CD4-positive, alpha-beta T cell treated with Interleukin-12 subunit alpha and Interleukin-12 subunit beta, for 1 hour (primary cell): ENCODE results near the gene SH2D3A.
"Not testable (repeated sequence)": the region's sequence is repeated elsewhere in the genome, so short reads cannot be mapped to it uniquely, and the experiment has no call there.

ENCODE experiments used
- DNase-seq: peaks from one replicate; pipeline ENCODE4 v3.0.0-alpha.2; 2020

Gene SH2D3A

DNA sequence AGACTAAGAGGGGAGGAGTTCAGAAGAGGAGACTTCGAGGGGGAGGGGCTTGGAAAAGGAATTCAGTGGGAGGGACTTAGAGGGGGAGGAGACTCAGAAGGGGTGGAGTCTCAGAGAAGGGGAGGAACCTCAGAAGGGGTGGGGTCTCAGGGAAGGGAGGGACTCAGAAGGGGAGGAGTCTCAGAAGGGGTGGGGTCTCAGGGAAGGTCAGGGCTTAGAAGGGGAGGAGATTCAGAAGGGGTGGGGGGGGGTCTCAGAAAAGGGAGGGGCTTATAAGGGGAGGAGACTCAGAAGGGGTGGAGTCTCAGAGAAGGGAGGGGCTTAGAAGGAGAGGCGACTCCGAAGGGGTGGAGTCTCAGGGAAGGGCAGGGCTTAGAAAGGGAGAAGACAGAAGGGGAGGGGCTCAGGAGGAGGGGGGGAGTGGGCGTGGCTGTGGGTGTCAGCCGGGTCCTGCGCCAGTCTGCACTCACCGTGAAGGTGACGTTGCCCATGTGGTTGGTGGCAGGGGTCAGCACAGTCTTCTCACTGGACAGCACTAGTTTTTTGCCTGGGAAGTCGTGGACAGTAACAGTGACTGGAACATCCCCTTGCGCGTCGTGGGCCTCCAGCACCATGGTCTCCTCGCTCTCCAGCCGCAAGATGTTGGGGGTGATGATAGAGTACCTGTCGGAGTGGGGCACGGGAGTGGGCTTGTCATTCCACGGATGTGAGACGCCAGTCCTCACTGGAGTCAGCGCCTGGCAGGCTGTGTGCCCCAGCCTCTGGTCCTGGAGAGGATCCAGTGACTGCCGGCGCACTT lies 48.3 kb downstream of the SH2D3A start:
- DNase-seq, result peak; percentile 28

DNA sequence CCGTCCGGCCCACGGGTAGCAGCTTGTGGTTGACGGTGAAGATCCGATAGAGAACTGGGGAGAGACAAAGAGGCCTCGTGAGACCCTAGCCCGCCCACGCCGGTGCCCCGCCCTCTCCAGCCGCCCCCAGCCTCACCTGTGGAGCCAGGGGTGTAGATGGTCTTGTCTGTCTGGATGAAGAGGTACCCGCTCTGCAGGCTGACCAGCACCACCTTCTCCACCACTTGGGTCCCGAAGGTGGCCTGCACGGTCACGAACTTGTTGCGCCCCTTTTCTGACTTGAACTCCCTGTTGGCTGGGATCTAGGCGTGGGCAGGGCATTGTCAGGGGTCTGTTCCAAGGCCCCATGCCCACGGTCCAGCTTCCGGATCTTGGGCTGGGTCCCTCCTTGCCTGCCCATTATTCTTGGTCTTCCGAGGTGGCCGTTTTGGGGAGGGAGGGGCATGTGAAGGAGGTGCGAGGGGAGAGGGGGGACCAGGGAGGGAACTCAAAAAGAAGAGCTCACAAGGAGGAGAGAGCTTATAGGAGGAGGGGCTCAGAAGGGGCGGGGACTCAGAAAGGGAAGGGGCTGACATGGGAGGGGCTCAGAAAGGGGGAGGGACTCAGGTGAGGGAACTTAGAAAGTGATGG lies 49.0 kb downstream of the SH2D3A start:
- DNase-seq, result no peak

DNA sequence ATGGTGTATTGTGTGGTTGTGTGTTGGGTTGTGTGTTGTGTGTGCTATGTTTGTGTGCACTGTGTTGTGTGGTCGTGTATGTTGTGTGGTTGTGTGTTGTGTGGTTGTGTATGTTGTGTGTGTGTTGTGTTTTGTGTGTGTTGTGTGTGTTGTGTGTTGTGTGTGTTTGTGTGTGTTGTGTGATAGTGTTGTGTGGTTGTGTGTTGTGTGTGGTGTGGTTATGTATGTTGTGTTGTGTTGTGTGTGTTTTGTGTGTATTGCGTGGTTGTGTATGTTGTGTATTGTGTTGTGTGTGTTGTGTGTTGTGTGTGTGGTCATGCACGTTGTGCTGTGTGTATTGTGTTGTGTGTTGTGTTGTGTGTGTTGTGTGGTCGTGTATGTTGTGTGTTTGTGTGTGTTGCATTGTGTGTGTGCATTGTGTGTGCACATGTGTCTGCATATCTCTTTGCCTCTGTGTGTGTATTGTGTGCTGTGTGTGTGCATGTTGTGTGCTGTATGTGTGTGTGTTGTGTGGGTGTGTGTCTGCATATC lies 49.7 kb downstream of the SH2D3A start:
- no peak for DNase-seq

DNA sequence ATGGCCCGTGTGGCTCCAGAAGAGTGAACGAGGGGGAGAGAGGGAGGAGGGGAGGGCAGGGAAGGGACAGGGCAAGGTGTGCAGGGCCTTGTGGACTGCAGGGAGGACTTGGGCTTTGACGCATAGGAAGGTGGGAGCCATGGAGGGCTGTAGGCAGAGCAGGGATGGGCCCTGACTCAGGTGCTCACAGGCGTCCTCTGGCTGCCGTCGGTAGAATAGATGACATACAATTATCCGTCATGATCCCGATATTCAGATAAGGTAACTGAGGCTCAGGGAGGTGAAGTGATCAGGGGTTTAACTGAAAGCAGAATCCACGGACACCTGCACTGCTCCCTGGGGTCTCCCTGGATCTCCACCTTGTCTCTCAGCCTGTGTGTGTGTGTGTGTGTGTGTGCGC lies 50.2 kb downstream of the SH2D3A start:
- no peak for DNase-seq

DNA sequence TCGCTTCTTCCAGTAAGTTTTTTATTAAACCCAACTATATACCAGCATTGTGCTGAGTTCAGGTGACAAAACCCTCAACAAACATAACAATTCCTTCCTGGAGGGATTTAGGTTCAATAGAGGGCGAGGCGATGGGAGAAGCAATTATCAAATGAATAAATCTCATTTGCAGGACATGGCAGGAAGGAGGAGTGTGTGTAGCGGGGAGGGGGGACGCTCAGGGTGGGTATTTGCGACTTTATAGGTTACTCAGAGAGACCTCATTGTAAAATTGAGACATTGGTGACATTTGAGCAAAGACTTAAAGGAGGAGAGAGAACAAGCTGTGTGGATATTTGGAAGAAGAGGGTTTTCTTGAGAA lies 50.6 kb downstream of the SH2D3A start:
- DNase-seq, result no peak

DNA sequence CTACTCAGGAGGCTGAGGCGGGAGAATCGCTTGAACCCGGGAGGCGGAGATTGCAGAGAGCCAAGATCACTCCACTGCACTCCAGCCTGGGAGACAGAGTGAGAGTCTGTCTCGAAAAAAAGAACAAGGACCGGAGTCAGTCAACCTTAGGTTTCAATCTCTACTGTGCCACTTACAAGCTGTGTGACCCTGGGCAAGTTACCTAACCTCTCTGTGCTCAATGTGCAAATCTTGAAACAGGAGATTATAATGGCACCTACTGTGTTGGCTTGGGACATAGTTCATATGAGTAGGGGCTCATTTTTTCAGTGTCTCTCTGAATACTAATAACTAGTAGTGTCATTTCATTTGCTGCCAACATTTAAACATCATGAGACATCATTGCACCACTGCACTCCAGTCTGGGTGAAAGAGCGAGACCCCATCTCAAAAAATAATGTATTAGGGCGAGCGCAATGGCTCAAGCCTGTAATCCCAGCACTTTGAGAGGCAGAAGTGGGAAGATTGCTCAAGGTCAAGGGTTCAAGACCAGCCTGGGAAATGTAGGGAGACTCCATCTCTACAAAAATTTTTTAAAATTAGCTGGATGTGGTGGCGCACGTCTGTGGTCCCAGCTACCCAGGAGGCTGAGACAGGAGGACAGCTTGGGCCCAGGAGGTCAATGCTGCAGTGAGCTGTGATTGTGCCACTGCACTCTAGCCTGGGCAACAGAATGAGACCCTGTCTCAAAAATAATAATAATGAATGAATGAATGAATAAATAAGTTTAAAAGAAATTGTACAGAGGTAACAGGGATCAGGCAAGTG lies 52.3 kb downstream of the SH2D3A start:
- DNase-seq, result no peak

DNA sequence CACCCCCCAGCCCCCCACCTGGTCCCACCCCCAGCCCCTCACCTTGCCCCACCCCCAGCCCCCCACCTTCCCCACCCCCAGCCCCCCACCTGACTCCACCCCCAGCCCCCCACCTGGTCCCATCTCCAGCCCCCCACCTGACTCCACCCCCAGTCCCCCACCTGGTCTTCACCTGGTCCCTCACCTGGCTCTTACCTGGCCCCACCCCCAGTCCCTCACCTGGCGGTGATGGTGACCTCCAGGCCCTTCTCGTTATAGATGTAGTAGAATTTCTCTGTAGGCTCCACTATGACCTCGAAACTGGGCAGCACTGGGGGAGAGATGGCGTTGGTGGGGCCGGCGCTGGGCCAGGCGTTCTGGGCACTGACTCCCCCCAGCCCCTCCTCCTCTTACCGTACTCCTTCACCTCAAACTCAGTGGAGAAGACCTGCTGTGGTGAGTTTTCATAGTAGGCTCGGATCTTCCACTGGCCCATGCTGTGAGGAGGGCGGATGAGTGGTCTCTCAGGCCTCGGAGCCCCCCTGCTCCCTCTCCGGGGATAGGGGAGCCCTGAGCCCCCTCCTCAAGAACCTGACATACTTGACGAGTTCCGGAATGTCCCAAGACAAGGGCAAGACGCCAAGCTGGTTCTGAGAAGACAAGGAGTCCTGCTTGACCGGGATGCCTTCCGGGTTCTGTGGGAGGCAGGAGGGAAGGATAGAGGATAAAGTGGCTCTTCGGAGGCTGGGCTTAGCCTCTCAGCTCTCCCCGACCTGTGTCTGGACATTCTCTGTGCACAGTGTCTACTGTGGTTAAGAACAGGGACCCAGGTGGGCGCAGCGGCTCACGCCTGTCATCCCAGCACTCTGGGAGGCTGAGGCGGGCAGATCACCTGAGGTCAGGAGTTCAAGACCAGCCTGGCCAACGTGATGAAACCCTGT lies 53.2 kb downstream of the SH2D3A start:
- no peak for DNase-seq

DNA sequence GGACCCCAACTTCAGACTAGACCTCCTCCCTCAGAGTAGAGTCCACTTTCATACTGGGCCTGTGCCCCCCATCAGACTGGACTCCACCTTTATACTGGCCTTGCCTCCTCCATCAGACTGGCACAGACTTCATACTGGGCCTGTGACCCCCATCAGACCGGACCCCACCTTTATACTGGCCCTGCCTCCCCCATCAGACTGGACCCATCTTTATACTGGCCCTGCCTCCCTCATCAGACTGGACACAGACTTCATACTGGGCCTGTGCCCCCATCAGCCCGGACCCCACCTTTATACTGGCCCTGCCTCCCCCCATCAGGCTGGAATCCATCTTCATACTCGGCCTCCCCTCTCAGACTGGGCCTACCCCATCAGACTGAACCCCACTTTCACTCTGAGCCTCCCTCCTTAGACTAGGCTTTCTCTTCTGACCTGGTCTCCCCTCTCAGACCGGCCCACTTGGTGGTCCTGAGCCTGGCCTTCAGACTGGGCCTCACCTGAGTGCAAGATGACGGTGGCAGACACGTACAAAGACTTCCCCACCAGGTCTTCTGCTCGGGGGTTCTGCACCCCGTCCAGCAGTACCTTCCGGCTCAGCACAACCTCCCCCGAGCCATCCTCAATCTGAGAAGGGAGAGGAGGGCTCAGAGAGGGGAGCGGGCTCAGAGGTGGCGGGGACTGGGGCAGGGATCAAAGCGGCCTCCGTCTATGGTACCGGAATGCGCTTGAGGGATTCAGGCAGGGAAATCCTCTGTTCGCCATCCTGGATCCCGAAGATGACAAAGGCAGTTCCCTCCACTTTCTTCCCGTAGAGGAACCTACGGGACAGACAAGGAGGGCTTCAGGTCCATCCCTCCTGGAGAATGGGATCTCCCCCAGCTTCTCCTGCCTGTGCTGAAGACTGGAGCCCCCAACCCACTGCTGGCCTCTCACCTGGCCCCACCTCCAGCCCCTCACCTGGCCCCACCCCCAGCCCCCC lies 54.3 kb downstream of the SH2D3A start:
- DNase-seq, result no peak

DNA sequence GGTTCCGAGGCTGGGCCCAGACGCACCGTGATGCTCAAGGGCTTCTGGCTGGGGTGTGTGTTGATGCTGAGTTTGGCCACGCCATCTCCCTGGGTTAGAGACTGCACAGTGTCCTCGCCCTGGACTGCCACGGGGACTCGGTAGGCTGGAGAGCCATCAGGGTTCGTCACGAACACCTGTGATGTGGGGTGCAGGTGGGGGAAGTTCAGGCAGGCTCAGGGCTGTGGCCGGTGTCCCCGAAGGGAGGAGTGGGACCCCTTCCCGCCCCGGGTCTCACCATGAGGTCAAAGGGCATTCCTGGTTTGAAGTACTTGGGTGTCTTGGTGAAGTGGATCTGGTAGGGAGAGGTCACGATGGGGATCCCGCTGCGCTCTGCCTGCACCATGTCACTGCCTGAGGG lies 55.0 kb downstream of the SH2D3A start:
- DNase-seq, result no peak

DNA sequence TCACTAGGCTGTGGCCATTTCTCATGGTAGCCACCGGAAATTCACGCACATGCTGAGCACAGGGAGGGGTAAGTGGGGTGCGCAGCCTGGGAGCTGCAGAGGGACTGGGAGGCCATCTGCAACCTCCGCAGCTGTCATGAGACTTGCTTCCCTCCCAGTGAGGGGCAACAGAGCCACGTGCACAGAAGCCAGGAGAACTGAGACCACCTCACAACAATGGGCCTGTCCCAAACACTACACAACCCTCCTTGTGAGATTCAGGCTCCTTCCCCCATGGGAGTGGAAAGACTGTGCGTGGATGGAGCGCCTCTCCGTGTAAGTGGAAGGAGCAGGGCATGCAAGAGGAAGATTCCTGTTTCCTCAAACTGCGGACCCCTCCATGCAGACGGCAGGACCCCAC lies 55.6 kb downstream of the SH2D3A start:
- no peak for DNase-seq

DNA sequence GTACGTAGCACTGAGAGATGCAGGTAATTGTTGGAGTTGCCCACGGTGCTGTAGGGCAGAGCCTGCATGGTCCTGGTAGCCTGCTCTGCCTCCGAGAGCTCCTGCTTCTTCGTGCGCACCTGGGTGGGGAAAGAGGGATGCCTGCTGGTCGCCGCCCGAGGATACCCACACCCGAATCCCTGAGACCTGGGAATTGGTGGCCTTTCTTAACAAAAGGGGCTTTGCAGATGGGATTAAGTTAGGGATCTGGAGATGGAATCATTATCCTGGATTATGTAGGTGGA lies 56.2 kb downstream of the SH2D3A start:
- no peak for DNase-seq

DNA sequence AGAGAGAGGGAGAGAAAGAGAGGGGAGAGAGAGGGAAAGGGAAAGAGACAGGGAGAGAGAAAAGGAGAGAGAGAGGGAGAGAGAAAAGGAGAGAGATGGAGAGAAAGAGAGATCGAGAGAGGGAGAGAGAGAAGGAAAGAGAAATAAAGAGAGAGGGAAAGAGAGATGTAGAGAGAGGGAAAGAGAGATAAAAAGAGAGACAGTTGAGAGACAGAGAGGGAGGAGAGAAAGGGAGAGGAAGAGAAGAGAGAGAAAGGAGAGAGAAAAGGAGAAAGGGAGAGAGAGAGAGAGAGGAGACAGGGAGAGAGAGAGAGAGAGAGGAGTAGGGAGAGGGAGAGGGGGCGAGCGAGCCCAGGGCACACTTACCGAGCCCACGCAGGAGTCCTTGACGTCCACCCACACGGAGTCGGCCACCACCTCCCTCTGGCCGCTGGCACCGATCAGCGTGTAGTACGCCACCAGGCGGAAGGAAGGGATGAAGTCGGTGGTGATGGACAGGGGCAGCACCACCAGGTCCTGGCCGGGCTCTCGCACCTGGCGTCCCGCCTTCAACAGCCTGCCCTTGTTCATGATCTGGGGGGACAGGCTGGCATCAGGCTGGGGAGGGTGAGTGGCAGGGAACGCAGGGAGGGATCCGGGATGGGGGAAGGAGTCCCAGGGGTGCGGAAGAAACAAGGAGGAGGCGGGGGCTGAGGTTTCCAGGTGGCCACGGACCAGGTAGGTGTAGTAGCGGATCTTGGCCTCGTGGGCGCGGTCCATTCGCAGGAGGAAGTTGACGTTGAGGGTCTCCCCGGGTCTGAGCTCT lies 56.8 kb downstream of the SH2D3A start:
- peak; percentile 16 for DNase-seq

DNA sequence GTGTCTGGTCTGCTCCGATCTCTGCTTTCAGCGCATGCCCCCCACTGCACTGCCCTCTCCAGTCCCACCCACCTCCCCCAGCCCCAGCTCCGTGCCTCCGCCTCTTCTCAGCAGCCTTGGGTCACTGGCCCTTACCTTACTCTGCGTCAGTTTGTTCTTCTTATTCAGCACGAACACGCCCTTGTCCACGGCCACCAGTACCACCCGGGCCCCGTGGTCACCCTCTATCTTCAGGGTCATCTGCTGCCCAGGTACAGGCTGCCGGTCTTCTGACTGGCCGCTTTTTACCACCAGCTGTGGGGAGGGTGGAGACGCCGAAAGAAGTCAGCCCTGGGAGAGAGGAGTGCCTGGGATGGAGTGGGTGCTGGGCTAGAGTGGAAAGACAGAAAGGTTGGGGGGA lies 57.7 kb downstream of the SH2D3A start:
- DNase-seq, result no peak

DNA sequence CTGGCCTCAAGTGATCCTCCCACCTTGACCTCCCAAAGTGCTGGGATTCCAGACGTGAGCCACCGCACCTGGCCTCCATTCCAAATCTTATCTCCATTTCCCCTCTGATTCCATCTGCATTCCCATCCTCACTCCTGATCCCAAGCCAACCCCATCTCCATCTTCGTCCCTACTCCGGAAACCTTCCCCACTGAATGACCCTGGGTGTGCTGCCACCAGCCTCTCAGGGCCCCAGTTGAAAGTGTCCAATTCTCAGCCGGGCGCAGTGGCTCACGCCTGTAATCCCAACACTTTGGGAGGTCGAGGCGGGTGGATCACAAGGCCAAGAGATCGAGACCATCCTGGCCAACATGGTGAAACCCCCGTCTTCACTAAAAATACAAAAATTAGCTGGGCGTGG lies 58.3 kb downstream of the SH2D3A start:
- DNase-seq, result not testable (repeated sequence)

DNA sequence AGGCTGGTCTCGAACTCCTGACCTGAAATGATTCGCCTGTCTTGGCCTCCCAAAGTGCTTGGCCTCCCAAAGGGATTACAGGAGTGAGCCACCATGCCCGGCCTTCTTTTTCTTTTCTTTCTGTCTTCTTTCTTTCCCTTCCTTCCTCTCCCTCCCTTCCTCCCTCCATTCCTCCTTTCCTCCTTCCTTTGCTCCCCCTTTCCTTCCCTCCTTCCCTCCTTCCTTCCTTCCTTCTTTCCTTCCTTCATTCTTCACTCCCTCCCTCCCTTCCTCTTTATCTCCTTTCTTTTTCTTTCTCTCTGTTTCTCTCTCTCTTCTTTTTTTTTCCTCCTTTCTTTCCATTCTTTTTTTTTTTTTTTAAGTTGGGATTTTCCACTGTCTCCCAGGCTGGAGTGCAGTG lies 58.9 kb downstream of the SH2D3A start:
- no peak for DNase-seq

DNA sequence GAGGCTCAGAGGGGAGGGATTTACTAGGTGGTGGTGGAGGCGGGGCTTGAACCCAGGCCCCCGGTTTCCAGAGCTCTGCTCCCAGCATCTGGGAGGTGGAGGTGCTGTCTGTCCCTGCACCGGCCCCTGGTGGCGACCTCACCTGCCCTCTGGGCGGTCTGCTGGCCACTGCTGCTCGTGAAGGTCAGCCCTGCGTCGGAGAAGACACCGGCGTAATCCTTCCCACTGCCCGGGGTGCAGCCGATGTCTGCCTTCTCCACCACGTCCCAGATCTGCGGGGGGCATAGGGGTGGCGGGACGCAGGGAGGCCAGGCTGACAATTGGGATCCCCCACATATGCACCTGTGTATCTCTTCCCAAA lies 59.6 kb downstream of the SH2D3A start:
- no peak for DNase-seq

DNA sequence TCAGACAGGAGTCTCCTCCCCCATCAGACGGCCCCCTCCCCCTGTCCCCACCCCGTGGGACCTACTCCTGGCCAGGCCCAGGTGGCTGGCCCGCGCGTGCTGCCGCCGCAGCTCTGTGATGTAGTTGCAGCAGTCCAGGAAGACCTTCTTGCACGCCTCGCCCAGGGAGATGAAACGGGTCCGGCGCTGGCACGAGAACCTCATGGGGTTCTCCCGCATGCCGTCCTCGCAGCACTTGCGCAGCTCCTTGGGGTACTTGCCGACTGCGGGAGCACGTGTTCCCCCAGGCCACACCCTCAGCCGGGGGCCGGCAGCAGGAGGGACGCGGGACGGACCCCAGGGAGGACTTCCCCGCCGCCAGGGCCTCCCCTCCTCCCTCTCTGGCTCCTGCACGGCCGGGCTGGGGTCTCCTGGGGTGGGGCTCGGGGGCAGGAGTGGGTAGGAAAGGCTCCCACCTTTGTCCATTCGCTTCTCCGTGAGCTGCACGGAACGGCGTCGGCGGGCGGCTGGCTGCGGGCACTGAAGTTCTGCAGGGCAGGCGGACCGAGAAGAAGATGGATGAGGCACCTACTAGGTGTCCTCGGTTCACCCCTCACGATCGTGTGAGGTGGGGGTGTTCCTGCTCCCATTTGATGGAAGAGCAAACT lies 60.1 kb downstream of the SH2D3A start:
- DNase-seq, result no peak

DNA sequence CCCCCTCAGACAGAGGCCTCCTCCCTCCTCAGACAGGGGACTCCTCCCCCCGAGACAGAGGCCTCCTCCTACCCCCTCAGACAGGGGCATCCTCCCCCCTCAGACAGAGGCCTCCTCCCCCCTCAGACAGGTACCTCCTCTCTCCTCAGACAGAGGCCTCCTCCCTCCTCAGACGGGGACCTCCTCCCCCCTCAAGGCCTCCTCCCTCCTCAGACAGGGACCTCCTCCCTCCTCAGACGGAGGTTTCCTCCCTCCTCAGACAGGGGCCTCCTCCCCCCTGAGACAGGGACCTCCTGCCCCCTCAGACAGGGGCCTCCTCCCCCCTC lies 60.6 kb downstream of the SH2D3A start:
- DNase-seq, result no peak

DNA sequence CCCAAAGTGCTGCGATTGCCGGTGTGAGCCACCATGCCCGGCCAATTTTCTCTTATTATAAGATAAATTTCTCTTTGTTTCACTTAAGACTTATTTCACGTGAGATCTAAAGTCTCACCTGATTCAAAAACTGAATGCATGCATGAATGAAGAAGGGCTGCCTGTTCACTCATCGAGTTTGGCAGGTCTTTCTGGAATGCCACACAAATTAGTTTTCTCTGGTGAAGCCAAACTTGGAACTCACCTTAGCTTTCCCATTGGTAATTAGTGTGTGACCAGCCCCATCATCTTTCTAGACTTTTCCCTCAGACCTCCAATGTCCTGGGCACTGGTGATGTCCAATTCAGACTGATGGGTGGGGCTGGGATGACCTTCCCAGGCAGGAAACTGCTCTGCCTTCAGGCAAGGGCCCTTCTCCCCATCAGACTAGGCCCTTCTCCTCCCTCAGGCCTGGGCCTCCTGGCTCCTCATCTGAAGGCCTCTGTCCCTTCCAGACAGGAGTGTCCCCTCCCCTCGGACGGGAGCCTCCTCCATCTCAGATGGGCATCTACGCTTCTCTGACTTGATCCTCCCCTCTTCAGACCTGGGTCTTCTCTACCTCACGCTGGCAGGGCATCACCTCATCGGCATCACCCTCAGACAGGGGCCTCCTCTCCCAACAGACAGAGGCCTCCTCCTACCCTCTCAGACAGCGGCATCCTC lies 61.2 kb downstream of the SH2D3A start:
- DNase-seq, result no peak
